ENCODE data around the gene RNF207. TPM values are rescaled to one million over a fixed set of nuclear protein-coding genes. Genes with fewer than 3 reads are reported as not detected.
A peak's percentile ranks its signal among the peaks of the same experiment; 100 is the strongest.

Gene RNF207
- total RNA-seq, 1 donor from 2014 or later = 34.5 TPM

DNA sequence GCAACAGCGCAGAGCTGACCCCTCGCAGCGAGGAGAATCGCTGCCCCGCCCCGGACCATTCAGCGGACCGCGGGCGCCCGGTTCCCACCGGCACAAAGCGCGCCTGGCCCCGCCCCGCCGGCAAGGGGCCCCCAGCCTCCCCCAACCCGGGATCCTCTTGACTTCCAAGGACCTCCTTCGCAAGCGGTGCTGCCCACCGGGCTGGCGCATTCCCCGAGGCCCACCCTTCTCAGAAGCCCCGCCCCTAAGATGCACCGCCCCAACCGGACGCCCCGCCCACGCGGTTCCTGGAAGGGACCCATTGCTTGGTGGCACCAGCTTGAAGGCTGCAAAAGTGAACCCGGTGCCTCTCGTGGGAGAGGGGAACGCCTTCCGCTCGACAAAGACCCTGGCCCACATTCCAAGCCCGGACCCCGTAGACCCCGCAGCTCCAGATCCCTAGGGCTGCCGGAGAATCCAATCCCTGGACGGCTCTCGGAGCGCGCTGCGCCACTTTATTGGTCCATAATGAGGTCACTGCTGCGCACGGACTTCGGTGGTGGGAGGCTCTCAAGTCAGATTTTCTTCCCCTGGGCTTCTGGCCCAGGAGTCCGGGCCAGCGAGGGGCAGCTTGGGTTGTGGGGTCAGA, 40.1 kb downstream of the RNF207 start:
- Mint-ChIP-seq H3K27ac (no peak overlapping the region), H3K27me3 (peaks cover 74% of the 10 kb centered on the region), H3K4me1 (ENCODE audit: unreplicated experiment) (peaks cover 14% of the 10 kb centered on the region), H3K36me3 (no peaks in the 10 kb centered on the region), H3K9me3 (no peaks in the 10 kb centered on the region), H3K4me3 (peak overlapping the region; percentile 84)
- TF ChIP-seq, protein P1, sequence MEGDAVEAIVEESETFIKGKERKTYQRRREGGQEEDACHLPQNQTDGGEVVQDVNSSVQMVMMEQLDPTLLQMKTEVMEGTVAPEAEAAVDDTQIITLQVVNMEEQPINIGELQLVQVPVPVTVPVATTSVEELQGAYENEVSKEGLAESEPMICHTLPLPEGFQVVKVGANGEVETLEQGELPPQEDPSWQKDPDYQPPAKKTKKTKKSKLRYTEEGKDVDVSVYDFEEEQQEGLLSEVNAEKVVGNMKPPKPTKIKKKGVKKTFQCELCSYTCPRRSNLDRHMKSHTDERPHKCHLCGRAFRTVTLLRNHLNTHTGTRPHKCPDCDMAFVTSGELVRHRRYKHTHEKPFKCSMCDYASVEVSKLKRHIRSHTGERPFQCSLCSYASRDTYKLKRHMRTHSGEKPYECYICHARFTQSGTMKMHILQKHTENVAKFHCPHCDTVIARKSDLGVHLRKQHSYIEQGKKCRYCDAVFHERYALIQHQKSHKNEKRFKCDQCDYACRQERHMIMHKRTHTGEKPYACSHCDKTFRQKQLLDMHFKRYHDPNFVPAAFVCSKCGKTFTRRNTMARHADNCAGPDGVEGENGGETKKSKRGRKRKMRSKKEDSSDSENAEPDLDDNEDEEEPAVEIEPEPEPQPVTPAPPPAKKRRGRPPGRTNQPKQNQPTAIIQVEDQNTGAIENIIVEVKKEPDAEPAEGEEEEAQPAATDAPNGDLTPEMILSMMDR (conservative IDR thresholded peaks at IDR 0.05) = no peak
- no peak for DNase-seq (ENCODE audit: extremely low spot score, unreplicated experiment)

DNA sequence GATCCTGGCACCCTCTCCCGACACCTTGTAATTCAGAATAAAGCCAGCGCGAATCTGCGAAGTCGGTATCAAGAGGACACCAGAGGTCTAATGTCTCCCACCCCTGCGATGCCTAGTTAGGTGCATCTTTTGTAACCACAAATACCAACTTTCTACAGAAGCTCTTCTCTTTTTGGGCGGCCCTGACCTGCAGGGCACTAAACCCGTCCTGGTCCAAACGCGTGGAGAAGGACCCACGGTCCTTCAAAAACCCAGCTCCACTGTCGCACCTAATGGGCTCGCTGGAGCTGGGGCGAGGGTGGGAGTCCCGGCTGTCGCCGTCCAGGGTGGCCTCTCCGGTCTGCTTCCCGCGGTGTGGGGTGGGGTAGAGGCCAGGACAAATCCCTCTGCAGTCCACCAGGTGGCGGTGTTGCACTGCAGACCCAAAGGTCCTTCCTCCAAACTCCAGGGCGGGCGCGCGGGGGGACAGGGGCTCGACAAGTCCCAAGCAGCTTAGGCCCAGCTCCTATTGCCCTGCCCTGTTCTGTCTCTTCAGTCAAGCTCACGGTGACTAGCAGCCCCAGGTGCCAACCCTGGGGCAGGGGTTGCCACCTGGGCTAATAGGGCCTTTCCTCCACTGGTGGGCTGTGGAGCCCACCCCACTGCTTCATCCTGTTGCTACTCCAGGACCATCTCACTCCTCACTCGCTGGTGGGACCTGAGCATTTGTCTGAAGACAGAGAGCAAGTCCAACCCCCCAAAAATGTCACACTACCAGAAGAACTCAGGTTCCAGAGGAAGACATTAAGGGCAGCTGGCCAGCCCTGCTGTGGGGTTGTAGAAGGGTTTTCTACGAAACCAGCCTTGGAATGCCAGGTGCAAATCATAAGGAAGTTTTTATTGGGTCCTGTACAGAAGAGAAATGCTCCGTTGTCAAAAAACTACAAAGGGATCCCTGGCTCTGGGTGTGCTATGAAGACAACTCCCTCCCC, 40.9 kb downstream of the RNF207 start:
- peak; percentile 92 for DNase-seq (ENCODE audit: extremely low spot score, unreplicated experiment)
- Mint-ChIP-seq H3K36me3 (no peaks in the 10 kb centered on the region), H3K9me3 (no peaks in the 10 kb centered on the region), H3K4me3 (peak overlapping the region; percentile 84), H3K4me1 (ENCODE audit: unreplicated experiment) (peaks cover 7% of the 10 kb centered on the region), H3K27me3 (peaks cover 73% of the 10 kb centered on the region), H3K27ac (peak overlapping the region; percentile 68)
- TF ChIP-seq, protein P1 (conservative IDR thresholded peaks at IDR 0.05) = peak; percentile 98

DNA sequence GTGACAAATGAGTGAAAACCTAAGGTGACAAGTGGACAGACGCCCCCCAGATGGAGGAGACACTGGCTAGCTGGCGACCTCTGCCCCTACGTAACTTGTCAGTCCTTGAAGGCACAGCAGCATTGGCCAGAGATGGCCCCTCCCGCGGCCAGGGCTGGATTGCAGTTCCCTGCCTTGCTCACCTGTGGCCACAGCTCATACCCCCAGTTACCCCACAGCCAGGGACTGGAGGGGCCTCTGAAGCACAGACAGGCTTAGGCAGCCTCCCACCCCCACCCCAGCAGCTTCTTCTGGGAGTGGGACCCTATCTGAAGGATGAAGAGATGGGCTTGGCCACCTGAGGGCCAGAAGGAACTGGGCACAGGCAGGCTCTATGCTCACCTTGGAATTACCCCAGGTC, 41.7 kb downstream of the RNF207 start:
- peaks cover 7% of the 10 kb centered on the region for H3K4me1 Mint-ChIP-seq (ENCODE audit: unreplicated experiment)
- H3K27ac Mint-ChIP-seq = no peak overlapping the region
- peaks cover 79% of the 10 kb centered on the region for H3K27me3 Mint-ChIP-seq
- no peak for DNase-seq (ENCODE audit: extremely low spot score, unreplicated experiment)
- TF ChIP-seq, protein P1 (conservative IDR thresholded peaks at IDR 0.05) = no peak
- H3K4me3 Mint-ChIP-seq = no peak overlapping the region
- H3K36me3 Mint-ChIP-seq = no peaks in the 10 kb centered on the region
- no peaks in the 10 kb centered on the region for H3K9me3 Mint-ChIP-seq

DNA sequence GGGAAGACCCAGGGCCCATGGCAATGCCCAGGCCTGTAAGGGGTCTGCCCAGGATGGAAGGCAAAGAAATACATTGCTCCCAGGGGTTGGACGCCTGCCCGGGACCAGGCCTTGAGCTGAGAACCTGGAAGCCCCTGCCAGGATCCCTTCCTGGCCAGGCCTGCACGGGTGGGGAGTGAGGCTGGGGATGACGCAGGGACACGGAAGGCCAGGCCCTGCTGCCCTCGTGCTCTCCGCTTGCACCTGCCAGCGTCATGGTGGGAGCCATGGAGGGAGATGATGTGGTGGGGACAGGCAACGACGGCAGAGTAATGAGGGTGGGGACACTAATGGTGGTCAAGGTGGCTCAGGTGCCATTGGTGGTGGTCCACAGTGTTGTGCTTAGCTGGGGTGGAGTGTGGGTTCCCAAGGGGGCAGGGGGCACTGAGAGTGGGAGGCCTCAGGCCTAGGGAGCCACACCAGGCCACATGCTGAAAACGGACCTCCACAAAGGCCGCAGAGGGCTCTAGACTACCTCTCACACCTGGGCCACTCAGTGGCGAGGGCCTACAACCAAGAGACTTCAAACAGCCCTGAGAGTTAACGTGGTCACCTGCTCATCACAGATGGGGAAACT, 42.4 kb downstream of the RNF207 start:
- no peak for DNase-seq (ENCODE audit: extremely low spot score, unreplicated experiment)
- Mint-ChIP-seq H3K9me3 (no peaks in the 10 kb centered on the region), H3K27ac (no peak overlapping the region), H3K36me3 (no peaks in the 10 kb centered on the region), H3K4me3 (no peak overlapping the region), H3K27me3 (peaks cover 77% of the 10 kb centered on the region), H3K4me1 (ENCODE audit: unreplicated experiment) (peaks cover 7% of the 10 kb centered on the region)
- TF ChIP-seq, protein P1 (conservative IDR thresholded peaks at IDR 0.05) = no peak

DNA sequence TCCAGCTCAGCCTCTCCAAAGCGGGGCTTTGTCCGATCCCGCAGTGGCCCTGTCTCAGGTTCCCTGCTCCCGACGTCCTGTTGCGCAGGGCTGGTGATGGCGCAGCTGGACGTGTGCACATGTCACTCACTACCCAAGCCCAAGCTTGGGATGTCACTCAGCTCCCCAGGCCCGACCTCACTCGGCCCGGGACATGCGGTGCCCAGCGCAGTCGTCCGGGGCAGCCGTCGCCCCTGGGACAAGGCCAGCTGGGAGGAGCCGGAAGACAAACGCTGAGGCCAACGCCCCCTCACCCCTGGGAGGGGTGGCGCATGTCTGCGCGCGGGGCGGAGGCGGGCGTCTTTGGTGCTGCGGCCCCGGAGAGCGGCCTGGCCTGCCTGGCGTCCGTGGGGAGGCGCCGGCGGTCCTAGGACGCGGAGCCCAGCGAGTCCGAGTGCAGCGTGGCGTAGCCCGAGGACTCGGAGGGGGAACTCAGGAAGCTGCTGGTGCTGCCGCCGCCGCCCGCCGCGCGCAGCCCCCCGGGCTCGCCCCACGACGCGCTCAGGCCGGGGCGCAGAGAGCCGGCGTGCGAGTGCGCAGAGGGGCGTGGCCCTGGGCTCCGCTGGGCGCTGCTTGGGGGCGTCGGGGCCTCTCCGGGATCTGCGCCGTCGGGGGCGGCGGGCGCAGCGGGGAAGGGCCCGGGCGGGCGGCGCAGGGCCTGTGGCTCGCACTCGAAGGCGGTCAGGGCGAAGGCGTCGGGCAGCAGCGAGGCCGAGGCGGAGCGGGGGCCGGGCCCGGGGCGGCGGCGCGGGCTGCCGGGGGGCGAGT, 43.2 kb downstream of the RNF207 start:
- peaks cover 69% of the 10 kb centered on the region for H3K27me3 Mint-ChIP-seq
- H3K27ac Mint-ChIP-seq = no peak overlapping the region
- no peak overlapping the region for H3K4me3 Mint-ChIP-seq
- TF ChIP-seq, protein P1 (conservative IDR thresholded peaks at IDR 0.05) = no peak
- H3K9me3 Mint-ChIP-seq = no peaks in the 10 kb centered on the region
- H3K36me3 Mint-ChIP-seq = no peaks in the 10 kb centered on the region
- peaks cover 7% of the 10 kb centered on the region for H3K4me1 Mint-ChIP-seq (ENCODE audit: unreplicated experiment)
- no peak for DNase-seq (ENCODE audit: extremely low spot score, unreplicated experiment)
